Measurements from ENCODE around the gene PRKN.
A peak's percentile ranks its signal among the peaks of the same experiment; 100 is the strongest.

PRKN gene

GRCh38 chr6:161477876-161478425 lies 1249.6 kb downstream of the PRKN start:
- H3K4ac ChIP-seq (ENCODE audit: low read depth in 1 of 2, low read length in 2 of 2), result no peak overlapping the region
- no peak overlapping the region for H3K9ac ChIP-seq (ENCODE audit: low read length)
- H3K27ac ChIP-seq (ENCODE audit: low read length, poor library complexity, severe bottlenecking), result no peak overlapping the region
- no peak overlapping the region for H3K4me2 ChIP-seq (ENCODE audit: low read length, poor library complexity, severe bottlenecking)
- H2BK15ac ChIP-seq (ENCODE audit: low read depth, poor library complexity, severe bottlenecking), result no peak overlapping the region
- H3K4me3 ChIP-seq (ENCODE audit: insufficient read depth in 1 of 2, low read depth in 1 of 2, low read length in 2 of 2), result no peak overlapping the region
- DNase-seq, result no peak
- H2BK120ac ChIP-seq (ENCODE audit: low read depth, low read length), result no peak overlapping the region
- H3K4me1 ChIP-seq (ENCODE audit: control insufficient read depth, insufficient read depth, low read depth, low read length), result peaks cover 2% of the 10 kb centered on the region
- WGBS, result 97% methylated on average over 6 of the region's 7 CpGs
- H3K79me1 ChIP-seq (replicated peaks; ENCODE audit: low read length, poor library complexity, severe bottlenecking), result no peaks in the 10 kb centered on the region
- H4K91ac ChIP-seq (ENCODE audit: low read length), result no peak overlapping the region
- no peaks in the 10 kb centered on the region for H3K9me3 ChIP-seq (ENCODE audit: control insufficient read depth, low read length)
- H3K18ac ChIP-seq (ENCODE audit: low read depth in 1 of 2, low read length in 2 of 2), result no peak overlapping the region
- H3K14ac ChIP-seq (ENCODE audit: low read length in 2 of 2), result no peak overlapping the region
- H4K8ac ChIP-seq (ENCODE audit: low read length), result no peak overlapping the region
- H3K36me3 ChIP-seq (ENCODE audit: control insufficient read depth in 1 of 2, insufficient read depth in 2 of 2, low read depth in 1 of 2, low read length in 2 of 2), result no peaks in the 10 kb centered on the region
- H2BK12ac ChIP-seq (ENCODE audit: low read length in 2 of 2), result no peak overlapping the region
- H2AFZ ChIP-seq (ENCODE audit: low read depth, low read length), result no peak overlapping the region
- H2AK5ac ChIP-seq (ENCODE audit: low read length, severe bottlenecking), result peak overlapping the region; percentile 49
- no peak overlapping the region for H3K23ac ChIP-seq (ENCODE audit: low read length in 2 of 2)
- H2BK5ac ChIP-seq (ENCODE audit: low read depth, low read length, poor library complexity, severe bottlenecking), result no peak overlapping the region
- H3K27me3 ChIP-seq (ENCODE audit: control insufficient read depth in 1 of 2, insufficient read depth in 1 of 2, low read length in 2 of 2), result no peaks in the 10 kb centered on the region

GRCh38 chr6:161476711-161477110 lies 1250.9 kb downstream of the PRKN start:
- Histone ChIP-seq H2AK5ac (ENCODE audit: low read length, severe bottlenecking) (no peak overlapping the region), H3K4ac (ENCODE audit: low read depth in 1 of 2, low read length in 2 of 2) (no peak overlapping the region), H3K27ac (ENCODE audit: low read length, poor library complexity, severe bottlenecking) (no peak overlapping the region), H2BK15ac (ENCODE audit: low read depth, poor library complexity, severe bottlenecking) (no peak overlapping the region), H3K4me3 (ENCODE audit: insufficient read depth in 1 of 2, low read depth in 1 of 2, low read length in 2 of 2) (no peak overlapping the region), H3K9me3 (ENCODE audit: control insufficient read depth, low read length) (no peaks in the 10 kb centered on the region), H3K18ac (ENCODE audit: low read depth in 1 of 2, low read length in 2 of 2) (no peak overlapping the region), H3K4me2 (ENCODE audit: low read length, poor library complexity, severe bottlenecking) (no peak overlapping the region), H2AFZ (ENCODE audit: low read depth, low read length) (no peak overlapping the region), H3K36me3 (ENCODE audit: control insufficient read depth in 1 of 2, insufficient read depth in 2 of 2, low read depth in 1 of 2, low read length in 2 of 2) (no peaks in the 10 kb centered on the region), H3K4me1 (ENCODE audit: control insufficient read depth, insufficient read depth, low read depth, low read length) (peaks cover 2% of the 10 kb centered on the region), H3K14ac (ENCODE audit: low read length in 2 of 2) (no peak overlapping the region), H2BK120ac (ENCODE audit: low read depth, low read length) (no peak overlapping the region), H3K27me3 (ENCODE audit: control insufficient read depth in 1 of 2, insufficient read depth in 1 of 2, low read length in 2 of 2) (no peaks in the 10 kb centered on the region), H3K23ac (ENCODE audit: low read length in 2 of 2) (no peak overlapping the region), H2BK12ac (ENCODE audit: low read length in 2 of 2) (no peak overlapping the region), H4K8ac (ENCODE audit: low read length) (no peak overlapping the region), H2BK5ac (ENCODE audit: low read depth, low read length, poor library complexity, severe bottlenecking) (no peak overlapping the region), H4K91ac (ENCODE audit: low read length) (no peak overlapping the region), H3K79me1 (replicated peaks; ENCODE audit: low read length, poor library complexity, severe bottlenecking) (no peaks in the 10 kb centered on the region), H3K9ac (ENCODE audit: low read length) (no peak overlapping the region)
- no peak for DNase-seq
- WGBS, result 84% methylated on average over 9 of the region's 9 CpGs

GRCh38 chr6:161465403-161465802 lies 1262.2 kb downstream of the PRKN start:
- Histone ChIP-seq H3K27ac (ENCODE audit: low read length, poor library complexity, severe bottlenecking) (no peak overlapping the region), H3K4me1 (ENCODE audit: control insufficient read depth, insufficient read depth, low read depth, low read length) (no peaks in the 10 kb centered on the region), H3K36me3 (ENCODE audit: control insufficient read depth in 1 of 2, insufficient read depth in 2 of 2, low read depth in 1 of 2, low read length in 2 of 2) (no peaks in the 10 kb centered on the region), H3K4ac (ENCODE audit: low read depth in 1 of 2, low read length in 2 of 2) (no peak overlapping the region), H3K79me1 (replicated peaks; ENCODE audit: low read length, poor library complexity, severe bottlenecking) (no peaks in the 10 kb centered on the region), H4K8ac (ENCODE audit: low read length) (no peak overlapping the region), H3K14ac (ENCODE audit: low read length in 2 of 2) (no peak overlapping the region), H3K4me2 (ENCODE audit: low read length, poor library complexity, severe bottlenecking) (no peak overlapping the region), H2BK15ac (ENCODE audit: low read depth, poor library complexity, severe bottlenecking) (no peak overlapping the region), H2BK12ac (ENCODE audit: low read length in 2 of 2) (no peak overlapping the region), H3K4me3 (ENCODE audit: insufficient read depth in 1 of 2, low read depth in 1 of 2, low read length in 2 of 2) (no peak overlapping the region), H2AK5ac (ENCODE audit: low read length, severe bottlenecking) (no peak overlapping the region), H2BK5ac (ENCODE audit: low read depth, low read length, poor library complexity, severe bottlenecking) (no peak overlapping the region), H3K9ac (ENCODE audit: low read length) (no peak overlapping the region), H3K18ac (ENCODE audit: low read depth in 1 of 2, low read length in 2 of 2) (no peak overlapping the region), H3K9me3 (ENCODE audit: control insufficient read depth, low read length) (peaks cover 23% of the 10 kb centered on the region), H2AFZ (ENCODE audit: low read depth, low read length) (no peak overlapping the region), H4K91ac (ENCODE audit: low read length) (no peak overlapping the region), H3K23ac (ENCODE audit: low read length in 2 of 2) (no peak overlapping the region), H2BK120ac (ENCODE audit: low read depth, low read length) (no peak overlapping the region), H3K27me3 (ENCODE audit: control insufficient read depth in 1 of 2, insufficient read depth in 1 of 2, low read length in 2 of 2) (no peaks in the 10 kb centered on the region)
- DNase-seq, result no peak
- WGBS, result 27% methylated on average over 1 of the region's 2 CpGs

GRCh38 chr6:161463071-161463470 lies 1264.5 kb downstream of the PRKN start:
- Histone ChIP-seq H3K36me3 (ENCODE audit: control insufficient read depth in 1 of 2, insufficient read depth in 2 of 2, low read depth in 1 of 2, low read length in 2 of 2) (no peaks in the 10 kb centered on the region), H3K9ac (ENCODE audit: low read length) (no peak overlapping the region), H3K18ac (ENCODE audit: low read depth in 1 of 2, low read length in 2 of 2) (no peak overlapping the region), H4K8ac (ENCODE audit: low read length) (no peak overlapping the region), H3K27me3 (ENCODE audit: control insufficient read depth in 1 of 2, insufficient read depth in 1 of 2, low read length in 2 of 2) (no peaks in the 10 kb centered on the region), H3K4me2 (ENCODE audit: low read length, poor library complexity, severe bottlenecking) (no peak overlapping the region), H3K4ac (ENCODE audit: low read depth in 1 of 2, low read length in 2 of 2) (no peak overlapping the region), H3K23ac (ENCODE audit: low read length in 2 of 2) (no peak overlapping the region), H3K14ac (ENCODE audit: low read length in 2 of 2) (no peak overlapping the region), H2AK5ac (ENCODE audit: low read length, severe bottlenecking) (no peak overlapping the region), H3K4me1 (ENCODE audit: control insufficient read depth, insufficient read depth, low read depth, low read length) (peaks cover 2% of the 10 kb centered on the region), H2BK5ac (ENCODE audit: low read depth, low read length, poor library complexity, severe bottlenecking) (no peak overlapping the region), H3K4me3 (ENCODE audit: insufficient read depth in 1 of 2, low read depth in 1 of 2, low read length in 2 of 2) (no peak overlapping the region), H3K79me1 (replicated peaks; ENCODE audit: low read length, poor library complexity, severe bottlenecking) (no peaks in the 10 kb centered on the region), H4K91ac (ENCODE audit: low read length) (no peak overlapping the region), H2BK12ac (ENCODE audit: low read length in 2 of 2) (no peak overlapping the region), H2AFZ (ENCODE audit: low read depth, low read length) (no peak overlapping the region), H3K27ac (ENCODE audit: low read length, poor library complexity, severe bottlenecking) (no peak overlapping the region), H3K9me3 (ENCODE audit: control insufficient read depth, low read length) (peaks cover 23% of the 10 kb centered on the region), H2BK120ac (ENCODE audit: low read depth, low read length) (no peak overlapping the region), H2BK15ac (ENCODE audit: low read depth, poor library complexity, severe bottlenecking) (no peak overlapping the region)
- no peak for DNase-seq
- 60% methylated on average over 2 of the region's 2 CpGs for WGBS
